GM19463 (cell line): Measurements from ENCODE around the gene USP13.

Experiments
- ATAC-seq: cut with Tn5 transposase; IDR thresholded peaks from one replicate; pipeline ENCODE4 v1.9.1; 2021; ENCODE audit warnings: mild to moderate bottlenecking, moderate library complexity; ENCODE audit not compliant: unreplicated experiment

Gene USP13

GRCh38 chr3:179731544-179731943, 78.7 kb downstream of the USP13 start:
- no peak for ATAC-seq

DNA sequence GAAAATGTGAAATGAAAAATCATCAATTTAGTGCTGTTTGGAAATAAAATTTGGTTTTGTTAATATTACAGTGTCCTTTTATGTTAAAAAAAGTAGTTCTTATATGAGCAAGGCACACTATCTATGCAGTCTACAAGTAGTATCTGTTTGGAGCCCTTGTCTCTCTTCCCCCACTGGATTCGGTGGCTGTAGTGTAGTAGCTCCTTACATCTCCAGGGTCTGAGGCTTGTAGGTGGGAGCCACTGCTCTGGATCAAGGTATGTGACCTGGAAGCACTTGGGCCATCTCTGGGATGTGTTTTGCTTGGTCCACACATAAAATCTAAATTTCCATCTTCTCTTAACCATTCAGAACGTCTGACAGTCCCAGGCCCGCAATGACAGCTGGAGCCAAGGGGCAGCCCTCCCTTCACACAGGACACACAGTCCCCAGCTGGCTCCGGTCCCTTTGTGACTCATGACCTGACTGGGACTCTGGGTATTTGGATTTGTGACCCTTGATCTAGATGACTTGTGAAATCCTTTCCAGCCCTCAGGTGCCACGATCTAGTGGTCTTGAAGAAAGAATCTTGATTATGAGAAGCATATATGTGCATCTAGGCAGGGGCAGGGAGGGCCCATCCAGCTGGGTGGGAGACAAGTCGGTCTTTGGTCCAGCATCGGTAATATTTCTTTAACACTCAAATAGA, 80.0 kb downstream of the USP13 start:
- no peak for ATAC-seq

DNA sequence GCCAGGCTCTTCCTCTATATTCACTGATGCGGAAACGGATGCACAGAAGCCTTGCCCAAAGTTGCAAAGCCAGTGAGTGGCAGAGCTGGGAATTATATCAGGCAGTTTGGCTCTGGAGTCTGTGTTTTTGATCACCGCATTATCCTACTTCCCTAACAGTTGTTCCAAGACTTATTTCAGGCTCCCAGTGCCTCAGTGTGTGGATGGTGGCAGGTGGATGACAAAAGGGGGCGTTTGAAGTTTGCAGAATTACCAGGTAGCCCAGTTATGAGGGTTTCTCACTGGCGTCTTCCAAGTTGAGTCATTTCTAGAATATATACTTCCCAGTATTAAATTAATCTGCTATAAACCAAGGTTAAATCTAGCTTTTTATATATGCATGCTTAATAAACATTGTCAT, 81.0 kb downstream of the USP13 start:
- ATAC-seq: no peak

- no peak for ATAC-seq
Observed at GRCh38 chr3:179734497-179735281, 81.8 kb downstream of the USP13 start.

DNA sequence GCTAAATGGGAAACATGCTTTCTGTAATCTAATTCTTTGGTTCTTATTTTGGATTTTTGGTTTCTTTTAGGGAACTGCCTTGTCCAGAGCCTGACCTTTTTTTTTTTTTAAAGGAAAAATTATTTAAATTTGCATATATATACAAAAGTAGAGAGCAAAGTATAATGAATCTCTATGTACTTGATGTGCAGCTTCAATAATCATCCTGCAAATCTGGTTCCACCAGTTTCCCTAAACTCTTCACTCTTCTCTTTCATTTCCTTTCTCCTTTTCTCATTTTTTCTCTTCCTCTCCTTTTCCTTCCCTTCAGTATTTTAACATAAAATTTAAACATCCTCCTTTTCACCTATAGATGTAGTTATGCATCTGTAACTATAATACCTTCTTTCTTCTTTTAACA, 82.5 kb downstream of the USP13 start:
- no peak for ATAC-seq

GRCh38 chr3:179738998-179739397, 86.2 kb downstream of the USP13 start:
- no peak for ATAC-seq

GRCh38 chr3:179739816-179740594, 87.2 kb downstream of the USP13 start:
- ATAC-seq: no peak

DNA sequence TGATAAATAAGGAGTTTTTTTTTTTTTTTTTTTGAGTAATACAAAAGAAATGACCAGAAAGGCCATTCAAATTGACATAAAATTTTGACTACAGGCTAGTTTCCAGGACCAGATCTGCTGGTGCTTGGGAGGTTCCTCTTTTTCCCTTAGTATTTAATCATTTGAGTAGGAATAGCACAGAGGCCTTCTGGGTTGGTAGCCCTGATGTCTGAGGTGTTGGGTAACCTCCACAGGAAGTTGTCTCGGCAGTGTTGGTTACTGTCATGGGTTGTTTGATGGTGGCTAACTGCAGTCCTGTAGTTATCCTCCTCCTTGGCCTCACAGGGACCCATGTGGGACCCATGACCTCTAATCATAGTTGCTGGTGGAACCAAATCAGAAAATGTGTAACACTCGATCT, 91.1 kb downstream of the USP13 start:
- ATAC-seq: no peak

GRCh38 chr3:179744667-179745066, 91.8 kb downstream of the USP13 start:
- ATAC-seq: no peak

- ATAC-seq: no peak
Observed at GRCh38 chr3:179745079-179745478, 92.2 kb downstream of the USP13 start.

- no peak for ATAC-seq
Observed at GRCh38 chr3:179745716-179746115, 92.9 kb downstream of the USP13 start.

DNA sequence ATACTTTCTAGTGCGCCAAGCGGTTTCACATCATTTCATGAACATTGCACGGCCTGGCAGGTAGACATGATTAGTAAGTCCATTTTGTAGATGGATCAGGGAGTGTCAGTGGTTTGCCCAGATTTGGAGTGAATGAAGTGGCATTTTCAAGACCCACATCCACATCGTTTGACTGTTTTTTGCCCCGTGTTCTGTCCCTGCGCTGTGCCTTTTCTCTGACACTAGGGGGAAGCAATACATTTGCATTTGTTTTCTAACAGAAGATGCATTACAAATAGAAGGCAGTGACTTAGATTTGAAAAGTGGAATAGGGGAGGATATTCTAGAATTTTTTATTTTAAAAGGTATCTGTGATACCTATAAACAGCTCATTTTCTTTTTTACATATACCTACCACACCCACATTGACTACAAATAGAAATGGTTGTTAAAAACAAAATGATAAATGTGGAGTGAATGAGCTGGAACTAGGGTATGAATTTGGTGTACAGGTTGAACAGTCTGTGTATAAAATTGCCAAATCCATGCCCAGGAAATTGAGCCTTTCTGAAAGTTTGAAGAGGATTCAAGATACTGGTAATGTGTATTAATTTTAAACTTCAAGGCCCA, 98.0 kb downstream of the USP13 start:
- ATAC-seq: no peak

- ATAC-seq: no peak
Observed at GRCh38 chr3:179760944-179761343, 108.1 kb downstream of the USP13 start.

- ATAC-seq: no peak
Observed at GRCh38 chr3:179765396-179765795, 112.6 kb downstream of the USP13 start.

DNA sequence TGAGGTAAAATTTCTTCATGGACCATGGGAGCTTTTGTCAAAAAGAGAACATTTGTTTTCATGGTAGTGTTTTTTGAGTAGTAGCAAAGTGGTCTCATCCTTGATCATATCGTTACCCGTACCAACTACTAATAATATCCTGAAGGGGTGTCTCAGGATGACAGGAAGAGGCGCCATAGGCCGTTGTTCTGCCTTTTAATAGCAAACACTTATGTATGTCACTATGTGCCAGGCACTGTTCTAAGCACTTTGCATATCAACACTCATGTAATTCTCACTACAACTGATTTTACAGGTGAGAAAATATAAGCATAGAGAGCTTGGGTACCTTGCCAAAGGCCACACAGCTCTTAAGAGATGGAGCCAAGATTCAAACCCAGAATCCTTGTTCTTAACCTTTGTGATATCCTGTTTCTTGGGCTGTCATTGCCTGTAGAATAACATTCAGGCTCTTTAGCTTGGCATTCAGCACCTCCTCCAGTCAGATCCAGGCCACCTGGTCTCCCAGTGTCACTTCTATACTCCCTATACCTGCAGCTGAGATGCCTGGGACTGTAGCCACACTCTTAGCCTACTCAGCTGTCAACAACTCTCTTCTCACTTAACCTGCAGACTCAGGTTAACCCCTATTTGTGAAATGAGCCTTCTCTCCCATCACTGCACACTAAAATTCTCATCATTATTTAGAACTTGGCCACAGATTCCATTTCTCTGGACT, 113.7 kb downstream of the USP13 start:
- ATAC-seq: no peak

GRCh38 chr3:179768080-179768479, 115.2 kb downstream of the USP13 start:
- ATAC-seq: no peak

DNA sequence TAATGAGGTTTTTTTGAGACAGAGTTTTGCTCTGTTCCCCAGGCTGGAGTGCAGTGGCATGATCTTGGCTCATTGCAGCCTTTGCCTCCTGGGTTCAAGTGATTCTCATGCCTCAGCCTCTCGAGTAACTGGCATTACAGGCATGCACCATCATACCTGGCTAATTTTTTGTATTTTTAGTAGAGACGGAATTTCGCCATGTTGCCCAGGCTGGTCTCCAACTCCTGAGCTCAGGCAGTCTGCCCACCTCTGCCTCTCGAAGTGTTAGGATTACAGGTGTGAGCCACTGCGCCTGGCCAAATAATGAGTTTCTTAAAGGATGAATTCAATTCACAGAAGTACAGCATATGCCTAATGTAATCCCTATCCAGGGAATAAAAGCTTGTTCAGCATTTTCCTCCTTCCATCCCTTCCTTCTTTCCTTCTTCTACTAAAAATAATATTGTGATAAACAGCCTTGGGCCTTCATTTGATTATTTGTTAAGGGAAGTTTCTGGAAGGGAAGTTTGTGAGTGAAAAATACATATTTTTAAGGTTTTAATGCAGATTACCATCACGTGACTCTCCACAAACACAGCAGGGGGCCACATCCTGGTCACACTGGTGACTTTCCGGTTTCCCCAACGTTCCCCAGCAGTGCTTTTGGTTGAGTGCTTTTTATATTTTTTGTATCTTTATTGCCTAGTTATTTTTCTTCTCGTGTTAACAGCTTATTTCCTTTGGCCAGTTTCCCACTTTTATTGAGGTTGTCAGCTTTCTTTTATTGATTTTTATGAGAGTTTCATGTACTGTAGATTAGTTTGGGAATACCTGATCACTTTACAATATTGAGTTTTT, 116.8 kb downstream of the USP13 start:
- ATAC-seq: no peak

- no peak for ATAC-seq
Observed at GRCh38 chr3:179771797-179772196, 119.0 kb downstream of the USP13 start.

- no peak for ATAC-seq
Observed at GRCh38 chr3:179772297-179772696, 119.5 kb downstream of the USP13 start.
